ENCODE results near the gene C19orf73.

GRCh38 chr19:49084206-49085019 lies 34.5 kb downstream of the C19orf73 start:
- TF ChIP-seq ESRRA (IDR thresholded peaks at IDR 0.05; ENCODE audit: borderline replicate concordance, low read depth) (no peak), KLF10 (CRISPR knock-in tag; IDR thresholded peaks at IDR 0.05) (no peak)
- TF ChIP-seq, protein P1, sequence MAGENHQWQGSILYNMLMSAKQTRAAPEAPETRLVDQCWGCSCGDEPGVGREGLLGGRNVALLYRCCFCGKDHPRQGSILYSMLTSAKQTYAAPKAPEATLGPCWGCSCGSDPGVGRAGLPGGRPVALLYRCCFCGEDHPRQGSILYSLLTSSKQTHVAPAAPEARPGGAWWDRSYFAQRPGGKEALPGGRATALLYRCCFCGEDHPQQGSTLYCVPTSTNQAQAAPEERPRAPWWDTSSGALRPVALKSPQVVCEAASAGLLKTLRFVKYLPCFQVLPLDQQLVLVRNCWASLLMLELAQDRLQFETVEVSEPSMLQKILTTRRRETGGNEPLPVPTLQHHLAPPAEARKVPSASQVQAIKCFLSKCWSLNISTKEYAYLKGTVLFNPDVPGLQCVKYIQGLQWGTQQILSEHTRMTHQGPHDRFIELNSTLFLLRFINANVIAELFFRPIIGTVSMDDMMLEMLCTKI (IDR thresholded peaks at IDR 0.05; ENCODE audit: partially characterized antibody) = no peak

Data from K562 (cell line).